ENCODE data around the gene ADAT3. TPM values are rescaled to one million over a fixed set of nuclear protein-coding genes. Genes with fewer than 3 reads are reported as not detected.

The ADAT3 gene
- total and polyA plus RNA-seq, 4 donors = 1.3 to 3.3 (median 2.1) TPM

DNA sequence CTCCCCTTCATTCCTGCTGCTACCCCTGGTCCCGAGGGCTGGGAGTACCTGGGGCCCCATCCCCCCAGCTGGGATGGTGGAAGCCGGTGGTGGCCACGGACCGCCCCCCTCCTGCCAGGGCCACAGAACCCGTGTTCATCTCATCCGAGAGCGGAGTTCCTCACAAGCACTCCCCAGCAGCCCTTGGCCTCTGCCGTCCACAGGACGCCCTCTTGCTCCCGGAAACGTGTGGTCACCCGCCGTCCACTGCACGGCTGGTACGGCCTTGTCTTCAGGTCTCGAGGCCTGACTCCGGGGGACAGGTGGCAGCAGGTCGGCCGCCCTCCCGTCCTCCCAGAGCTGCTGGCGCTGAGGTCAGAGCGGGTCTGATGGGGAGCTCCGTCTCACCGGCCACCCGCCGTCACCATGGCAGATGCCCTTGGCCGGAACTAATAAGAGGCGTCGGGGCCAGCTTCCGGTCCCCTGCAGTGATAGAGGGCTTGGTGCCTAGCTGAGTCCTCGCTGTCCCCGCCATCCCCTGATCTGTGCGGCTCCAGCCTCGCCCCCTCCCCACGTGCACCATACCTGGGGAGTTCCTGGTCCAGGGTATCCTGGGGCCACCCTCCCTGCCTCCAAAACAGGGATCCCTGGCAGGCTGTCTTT is 19.2 kb downstream of the ADAT3 start:
- H3K36me3 ChIP-seq (ENCODE audit: control insufficient read depth in 4 of 4, insufficient read depth in 3 of 4, low read depth in 1 of 4, low read length in 3 of 4) = peaks cover 5 to 35% (median 10%) of the 10 kb centered on the region in 4 donors
- H3K27me3 ChIP-seq (ENCODE audit: control insufficient read depth in 4 of 4, insufficient read depth in 4 of 4, low read length in 3 of 4) = no peaks in the 10 kb centered on the region
- no peak overlapping the region for H3K4me3 ChIP-seq (ENCODE audit: low read depth in 1 of 3, low read length in 3 of 3)
- H3K4me1 ChIP-seq (ENCODE audit: control insufficient read depth in 4 of 4, insufficient read depth in 4 of 4, low read length in 3 of 4) = peaks cover 0 to 5% (median 4%) of the 10 kb centered on the region in 4 donors
- 95% methylated on average over 35 of the region's 35 CpGs for WGBS
- H3K9me3 ChIP-seq (ENCODE audit: control insufficient read depth in 4 of 4, low read length in 3 of 4) = no peaks in the 10 kb centered on the region
- no peak for TF ChIP-seq TAF1 (conservative IDR thresholded peaks at IDR 0.05)
- no peak for TF ChIP-seq SP1 (IDR thresholded peaks at IDR 0.05)
- TF ChIP-seq EGR1 (IDR thresholded peaks at IDR 0.05; ENCODE audit: low read depth in 2 of 2) = no peak
- TF ChIP-seq JUND (IDR thresholded peaks at IDR 0.05) = no peak
- no peak for TF ChIP-seq GABPA (IDR thresholded peaks at IDR 0.05 in 1 of 2, conservative IDR thresholded peaks at IDR 0.05 in 1 of 2)
- TF ChIP-seq, protein P1, sequence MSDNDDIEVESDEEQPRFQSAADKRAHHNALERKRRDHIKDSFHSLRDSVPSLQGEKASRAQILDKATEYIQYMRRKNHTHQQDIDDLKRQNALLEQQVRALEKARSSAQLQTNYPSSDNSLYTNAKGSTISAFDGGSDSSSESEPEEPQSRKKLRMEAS (IDR thresholded peaks at IDR 0.05) = no peak
- TF ChIP-seq, protein P2, sequence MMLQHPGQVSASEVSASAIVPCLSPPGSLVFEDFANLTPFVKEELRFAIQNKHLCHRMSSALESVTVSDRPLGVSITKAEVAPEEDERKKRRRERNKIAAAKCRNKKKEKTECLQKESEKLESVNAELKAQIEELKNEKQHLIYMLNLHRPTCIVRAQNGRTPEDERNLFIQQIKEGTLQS (IDR thresholded peaks at IDR 0.05) = no peak
- TF ChIP-seq, protein P3, sequence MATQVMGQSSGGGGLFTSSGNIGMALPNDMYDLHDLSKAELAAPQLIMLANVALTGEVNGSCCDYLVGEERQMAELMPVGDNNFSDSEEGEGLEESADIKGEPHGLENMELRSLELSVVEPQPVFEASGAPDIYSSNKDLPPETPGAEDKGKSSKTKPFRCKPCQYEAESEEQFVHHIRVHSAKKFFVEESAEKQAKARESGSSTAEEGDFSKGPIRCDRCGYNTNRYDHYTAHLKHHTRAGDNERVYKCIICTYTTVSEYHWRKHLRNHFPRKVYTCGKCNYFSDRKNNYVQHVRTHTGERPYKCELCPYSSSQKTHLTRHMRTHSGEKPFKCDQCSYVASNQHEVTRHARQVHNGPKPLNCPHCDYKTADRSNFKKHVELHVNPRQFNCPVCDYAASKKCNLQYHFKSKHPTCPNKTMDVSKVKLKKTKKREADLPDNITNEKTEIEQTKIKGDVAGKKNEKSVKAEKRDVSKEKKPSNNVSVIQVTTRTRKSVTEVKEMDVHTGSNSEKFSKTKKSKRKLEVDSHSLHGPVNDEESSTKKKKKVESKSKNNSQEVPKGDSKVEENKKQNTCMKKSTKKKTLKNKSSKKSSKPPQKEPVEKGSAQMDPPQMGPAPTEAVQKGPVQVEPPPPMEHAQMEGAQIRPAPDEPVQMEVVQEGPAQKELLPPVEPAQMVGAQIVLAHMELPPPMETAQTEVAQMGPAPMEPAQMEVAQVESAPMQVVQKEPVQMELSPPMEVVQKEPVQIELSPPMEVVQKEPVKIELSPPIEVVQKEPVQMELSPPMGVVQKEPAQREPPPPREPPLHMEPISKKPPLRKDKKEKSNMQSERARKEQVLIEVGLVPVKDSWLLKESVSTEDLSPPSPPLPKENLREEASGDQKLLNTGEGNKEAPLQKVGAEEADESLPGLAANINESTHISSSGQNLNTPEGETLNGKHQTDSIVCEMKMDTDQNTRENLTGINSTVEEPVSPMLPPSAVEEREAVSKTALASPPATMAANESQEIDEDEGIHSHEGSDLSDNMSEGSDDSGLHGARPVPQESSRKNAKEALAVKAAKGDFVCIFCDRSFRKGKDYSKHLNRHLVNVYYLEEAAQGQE (IDR thresholded peaks at IDR 0.05) = no peak
- TF ChIP-seq NR2F2 (IDR thresholded peaks at IDR 0.05) = no peak
- TF ChIP-seq, protein P4, sequence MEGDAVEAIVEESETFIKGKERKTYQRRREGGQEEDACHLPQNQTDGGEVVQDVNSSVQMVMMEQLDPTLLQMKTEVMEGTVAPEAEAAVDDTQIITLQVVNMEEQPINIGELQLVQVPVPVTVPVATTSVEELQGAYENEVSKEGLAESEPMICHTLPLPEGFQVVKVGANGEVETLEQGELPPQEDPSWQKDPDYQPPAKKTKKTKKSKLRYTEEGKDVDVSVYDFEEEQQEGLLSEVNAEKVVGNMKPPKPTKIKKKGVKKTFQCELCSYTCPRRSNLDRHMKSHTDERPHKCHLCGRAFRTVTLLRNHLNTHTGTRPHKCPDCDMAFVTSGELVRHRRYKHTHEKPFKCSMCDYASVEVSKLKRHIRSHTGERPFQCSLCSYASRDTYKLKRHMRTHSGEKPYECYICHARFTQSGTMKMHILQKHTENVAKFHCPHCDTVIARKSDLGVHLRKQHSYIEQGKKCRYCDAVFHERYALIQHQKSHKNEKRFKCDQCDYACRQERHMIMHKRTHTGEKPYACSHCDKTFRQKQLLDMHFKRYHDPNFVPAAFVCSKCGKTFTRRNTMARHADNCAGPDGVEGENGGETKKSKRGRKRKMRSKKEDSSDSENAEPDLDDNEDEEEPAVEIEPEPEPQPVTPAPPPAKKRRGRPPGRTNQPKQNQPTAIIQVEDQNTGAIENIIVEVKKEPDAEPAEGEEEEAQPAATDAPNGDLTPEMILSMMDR (IDR thresholded peaks at IDR 0.05; ENCODE audit: low read depth, low read length, missing input control) = no peak
- TF ChIP-seq RXRA (IDR thresholded peaks at IDR 0.05) = no peak
- TF ChIP-seq FOXA2 (IDR thresholded peaks at IDR 0.05) = no peak
- TF ChIP-seq, protein P5, sequence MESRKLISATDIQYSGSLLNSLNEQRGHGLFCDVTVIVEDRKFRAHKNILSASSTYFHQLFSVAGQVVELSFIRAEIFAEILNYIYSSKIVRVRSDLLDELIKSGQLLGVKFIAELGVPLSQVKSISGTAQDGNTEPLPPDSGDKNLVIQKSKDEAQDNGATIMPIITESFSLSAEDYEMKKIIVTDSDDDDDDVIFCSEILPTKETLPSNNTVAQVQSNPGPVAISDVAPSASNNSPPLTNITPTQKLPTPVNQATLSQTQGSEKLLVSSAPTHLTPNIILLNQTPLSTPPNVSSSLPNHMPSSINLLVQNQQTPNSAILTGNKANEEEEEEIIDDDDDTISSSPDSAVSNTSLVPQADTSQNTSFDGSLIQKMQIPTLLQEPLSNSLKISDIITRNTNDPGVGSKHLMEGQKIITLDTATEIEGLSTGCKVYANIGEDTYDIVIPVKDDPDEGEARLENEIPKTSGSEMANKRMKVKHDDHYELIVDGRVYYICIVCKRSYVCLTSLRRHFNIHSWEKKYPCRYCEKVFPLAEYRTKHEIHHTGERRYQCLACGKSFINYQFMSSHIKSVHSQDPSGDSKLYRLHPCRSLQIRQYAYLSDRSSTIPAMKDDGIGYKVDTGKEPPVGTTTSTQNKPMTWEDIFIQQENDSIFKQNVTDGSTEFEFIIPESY (IDR thresholded peaks at IDR 0.05) = no peak
- TF ChIP-seq YY1 (IDR thresholded peaks at IDR 0.05) = no peak
- no peak for TF ChIP-seq HNF4A (conservative IDR thresholded peaks at IDR 0.05)
- no peak for TF ChIP-seq RAD21 (IDR thresholded peaks at IDR 0.05)
- TF ChIP-seq FOXA1 (IDR thresholded peaks at IDR 0.05) = no peak
- H3K9ac ChIP-seq (ENCODE audit: low read depth in 1 of 2, low read length in 2 of 2) = no peak overlapping the region
- DNase-seq (ENCODE audit: low spot score) = no peak
- H3K27ac ChIP-seq (ENCODE audit: low read depth in 1 of 2, low read length in 2 of 2) = no peak overlapping the region
